ENCODE results near the gene CSF1R.

The CSF1R gene

DNA sequence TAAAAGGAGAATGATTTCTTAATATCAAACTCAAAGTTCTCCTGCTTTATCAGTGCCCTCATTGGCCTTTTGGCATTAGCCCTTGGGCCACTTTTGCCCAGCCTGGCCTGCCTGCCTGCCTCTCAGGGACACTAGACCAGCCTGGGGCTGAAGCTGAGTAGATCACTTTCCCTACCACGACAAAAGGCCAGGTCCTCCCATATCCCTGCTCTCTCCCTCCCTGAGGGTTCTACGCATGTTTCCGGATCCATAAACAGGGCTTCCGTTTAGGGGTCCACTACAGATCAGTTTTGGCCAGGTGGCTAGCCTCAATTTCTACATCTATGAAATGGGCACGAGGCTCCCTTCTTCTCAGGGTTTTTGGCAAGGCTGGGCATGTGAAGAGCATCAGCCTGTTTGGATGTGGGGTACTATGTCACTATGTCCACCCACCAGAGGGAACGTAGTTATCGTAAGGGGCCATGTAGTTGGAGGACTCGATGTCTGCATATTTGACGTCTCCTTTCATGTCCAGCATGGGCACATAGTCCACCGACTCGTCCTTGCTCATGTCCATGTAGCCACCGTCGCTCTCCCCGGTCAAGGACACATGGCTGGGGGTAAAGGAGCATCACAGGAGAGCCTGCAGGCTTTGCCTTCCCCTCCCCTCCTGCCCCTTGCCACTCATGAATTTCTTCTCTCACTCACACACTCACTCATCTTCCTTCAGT, 35.2 kb upstream of the CSF1R start:
- DNase-seq (ENCODE audit: extremely low read depth, low read depth): no peak
- TF ChIP-seq, protein P1, sequence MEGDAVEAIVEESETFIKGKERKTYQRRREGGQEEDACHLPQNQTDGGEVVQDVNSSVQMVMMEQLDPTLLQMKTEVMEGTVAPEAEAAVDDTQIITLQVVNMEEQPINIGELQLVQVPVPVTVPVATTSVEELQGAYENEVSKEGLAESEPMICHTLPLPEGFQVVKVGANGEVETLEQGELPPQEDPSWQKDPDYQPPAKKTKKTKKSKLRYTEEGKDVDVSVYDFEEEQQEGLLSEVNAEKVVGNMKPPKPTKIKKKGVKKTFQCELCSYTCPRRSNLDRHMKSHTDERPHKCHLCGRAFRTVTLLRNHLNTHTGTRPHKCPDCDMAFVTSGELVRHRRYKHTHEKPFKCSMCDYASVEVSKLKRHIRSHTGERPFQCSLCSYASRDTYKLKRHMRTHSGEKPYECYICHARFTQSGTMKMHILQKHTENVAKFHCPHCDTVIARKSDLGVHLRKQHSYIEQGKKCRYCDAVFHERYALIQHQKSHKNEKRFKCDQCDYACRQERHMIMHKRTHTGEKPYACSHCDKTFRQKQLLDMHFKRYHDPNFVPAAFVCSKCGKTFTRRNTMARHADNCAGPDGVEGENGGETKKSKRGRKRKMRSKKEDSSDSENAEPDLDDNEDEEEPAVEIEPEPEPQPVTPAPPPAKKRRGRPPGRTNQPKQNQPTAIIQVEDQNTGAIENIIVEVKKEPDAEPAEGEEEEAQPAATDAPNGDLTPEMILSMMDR (IDR thresholded peaks at IDR 0.05; ENCODE audit: low read depth, low read length, missing control alignments): no peak
- H3K4me3 ChIP-seq (replicated peaks; ENCODE audit: low read depth, low read length): no peak overlapping the region

DNA sequence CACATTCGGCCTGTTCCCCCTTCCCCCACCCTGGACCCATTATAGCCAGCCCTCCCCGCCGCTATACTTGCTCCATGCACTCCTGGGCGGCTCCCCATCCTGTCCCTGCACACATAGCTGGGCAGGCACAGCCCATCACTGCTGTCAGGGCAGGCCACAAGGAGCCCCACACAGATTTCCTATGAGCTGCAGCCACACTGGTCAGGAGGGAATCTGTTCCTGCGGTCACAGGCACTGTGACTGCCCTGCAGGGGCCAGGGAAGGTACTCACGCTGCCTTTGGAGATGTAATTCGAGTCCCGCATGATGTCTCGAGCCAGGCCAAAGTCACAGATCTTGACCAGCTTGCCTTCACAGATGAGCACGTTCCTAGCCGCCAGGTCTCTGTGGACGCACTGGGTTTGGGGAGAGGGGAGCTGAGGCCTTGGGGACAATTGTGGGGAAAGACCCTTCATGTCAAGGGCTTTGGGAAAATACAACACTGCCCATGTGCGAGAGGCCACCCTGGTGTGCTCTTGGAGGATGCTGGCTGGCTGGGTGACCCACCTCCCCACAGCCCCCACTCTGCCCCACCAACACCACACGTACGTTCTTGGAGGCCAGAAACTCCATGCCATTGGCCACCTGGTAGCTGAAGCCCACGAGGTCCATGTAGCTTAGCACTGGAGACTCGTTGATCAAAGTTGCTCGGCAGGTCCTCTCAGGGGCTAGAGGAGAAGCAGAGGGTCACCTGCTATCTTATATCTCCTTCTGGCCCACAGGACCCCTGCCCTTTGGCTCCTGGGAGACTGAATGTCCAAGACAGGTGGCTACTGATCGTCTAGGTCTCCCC, 34.5 kb upstream of the CSF1R start:
- TF ChIP-seq, protein P1 (IDR thresholded peaks at IDR 0.05; ENCODE audit: low read depth, low read length, missing control alignments): no peak
- H3K4me3 ChIP-seq (replicated peaks; ENCODE audit: low read depth, low read length): no peak overlapping the region
- no peak for DNase-seq (ENCODE audit: extremely low read depth, low read depth)

DNA sequence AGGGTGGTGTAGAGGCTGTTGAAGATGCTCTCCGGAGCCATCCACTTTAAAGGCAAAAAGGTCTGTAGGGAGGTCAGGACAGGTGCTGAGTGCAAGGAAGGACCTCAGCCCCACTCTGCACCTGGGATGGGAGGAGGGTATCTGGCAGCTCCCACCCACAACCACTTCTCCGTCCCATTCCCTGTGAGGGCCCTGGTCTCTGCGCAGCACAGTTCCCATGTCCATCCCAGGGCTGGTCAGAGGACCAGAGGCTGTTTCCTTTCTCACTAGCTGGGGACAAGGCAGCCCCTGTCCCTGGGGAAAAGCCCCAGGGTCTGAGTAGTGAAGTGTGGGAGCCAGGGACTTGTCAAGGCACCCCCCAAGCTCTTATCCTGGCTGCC, 33.7 kb upstream of the CSF1R start:
- no peak for DNase-seq (ENCODE audit: extremely low read depth, low read depth)
- TF ChIP-seq, protein P1 (IDR thresholded peaks at IDR 0.05; ENCODE audit: low read depth, low read length, missing control alignments): no peak
- no peak overlapping the region for H3K4me3 ChIP-seq (replicated peaks; ENCODE audit: low read depth, low read length)

DNA sequence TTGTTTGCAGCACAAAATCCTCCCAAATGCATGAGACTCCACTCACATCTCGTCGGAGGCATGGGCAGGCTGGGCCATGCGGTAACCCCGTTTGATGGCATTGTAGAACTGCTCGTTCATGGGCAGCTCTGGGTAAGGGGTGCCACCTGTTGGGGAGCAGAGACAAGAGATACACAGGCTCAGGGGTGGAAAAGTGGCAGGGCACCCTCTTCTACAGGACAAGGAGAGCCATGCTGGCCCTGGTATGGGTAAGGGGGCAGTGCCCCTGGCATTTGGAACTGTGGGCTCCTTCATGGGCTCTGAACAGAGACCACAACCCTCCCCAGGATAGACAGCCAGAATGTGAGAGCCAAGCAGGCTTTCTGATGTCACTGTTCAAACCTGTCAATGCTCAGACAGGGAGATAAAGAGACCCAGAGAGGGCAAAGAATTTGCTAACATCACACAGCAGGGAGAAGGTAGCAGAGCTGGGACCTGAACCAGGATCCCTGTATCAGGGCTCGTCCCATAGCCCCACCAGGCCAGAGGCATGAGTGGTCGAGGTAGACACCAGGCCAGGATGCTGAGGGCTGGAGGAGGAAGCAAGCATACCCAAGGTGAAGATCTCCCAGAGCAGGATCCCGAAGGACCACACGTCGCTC, 33.2 kb upstream of the CSF1R start:
- H3K4me3 ChIP-seq (replicated peaks; ENCODE audit: low read depth, low read length): no peak overlapping the region
- TF ChIP-seq, protein P1 (IDR thresholded peaks at IDR 0.05; ENCODE audit: low read depth, low read length, missing control alignments): no peak
- no peak for DNase-seq (ENCODE audit: extremely low read depth, low read depth)

DNA sequence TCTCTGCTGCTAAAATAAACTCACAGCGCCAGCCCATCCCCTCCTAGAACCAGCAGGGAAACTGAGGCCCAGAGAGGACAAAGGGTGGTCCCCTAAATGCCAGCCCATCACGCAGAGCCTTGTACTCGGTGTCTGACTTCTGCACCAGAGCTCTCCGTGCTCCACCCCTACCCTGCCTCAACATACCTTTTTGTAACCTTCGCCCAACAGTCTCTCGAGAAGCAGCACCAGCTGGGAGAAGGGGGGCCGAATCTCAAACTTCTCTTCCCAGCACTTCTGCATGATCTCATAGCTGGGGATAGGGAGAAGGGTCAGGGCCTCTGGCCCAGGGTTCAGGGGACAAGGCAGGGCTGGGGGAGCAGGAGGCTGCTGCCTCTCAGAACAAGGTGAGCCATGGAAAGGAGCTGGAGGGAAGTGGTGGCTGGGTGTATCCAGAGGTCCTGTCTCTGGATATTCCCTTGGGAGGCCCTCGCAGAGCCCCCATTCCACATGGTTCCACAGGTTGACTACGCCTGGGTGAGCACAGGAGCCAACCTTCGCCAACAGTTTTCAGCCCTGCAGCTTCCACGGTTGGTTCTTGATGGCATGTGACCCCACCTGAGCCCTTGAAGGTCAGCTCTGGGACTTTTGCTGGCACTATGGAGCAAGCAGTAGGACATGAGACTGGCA, 32.3 kb upstream of the CSF1R start:
- TF ChIP-seq, protein P1 (IDR thresholded peaks at IDR 0.05; ENCODE audit: low read depth, low read length, missing control alignments): no peak
- no peak overlapping the region for H3K4me3 ChIP-seq (replicated peaks; ENCODE audit: low read depth, low read length)
- no peak for DNase-seq (ENCODE audit: extremely low read depth, low read depth)

DNA sequence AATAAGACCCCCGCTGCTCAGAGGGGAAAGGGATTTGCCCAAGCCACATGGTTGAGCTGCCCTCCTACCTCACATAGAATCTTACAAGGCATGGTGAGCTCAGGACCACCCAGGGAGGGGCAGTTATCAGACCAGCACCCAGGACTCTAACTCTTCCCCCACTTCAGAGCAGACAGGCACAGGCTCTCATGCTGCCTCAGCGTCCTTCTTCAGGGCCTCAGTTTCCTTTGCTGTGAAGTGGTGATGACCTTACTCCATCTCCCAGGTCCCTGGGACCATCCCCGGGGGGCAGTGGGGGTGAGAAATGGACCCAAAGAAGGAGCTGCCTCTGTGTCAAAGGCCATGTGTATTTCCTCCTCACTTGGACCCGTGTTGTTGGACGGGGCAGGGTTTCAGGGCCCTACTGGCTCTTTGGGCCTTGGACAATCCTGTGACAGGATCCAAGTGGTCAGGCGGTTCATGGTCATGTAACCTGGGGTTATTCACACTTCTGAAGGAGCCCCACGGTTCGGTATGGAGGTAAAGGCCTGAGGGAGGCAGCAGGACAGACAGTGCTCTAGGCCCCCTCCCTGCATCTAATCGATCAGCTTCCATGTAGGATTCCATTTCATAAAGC, 31.7 kb upstream of the CSF1R start:
- TF ChIP-seq, protein P1 (IDR thresholded peaks at IDR 0.05; ENCODE audit: low read depth, low read length, missing control alignments): no peak

More for the DNA sequence above, 31.7 kb upstream of the CSF1R start:
- no peak for DNase-seq (ENCODE audit: extremely low read depth, low read depth)
- no peak overlapping the region for H3K4me3 ChIP-seq (replicated peaks; ENCODE audit: low read depth, low read length)
